ES-I3 (cell line): Measurements from ENCODE around the gene FOXO1.

Experiments used
- H3K36me3 ChIP-seq: 2 replicates; pipeline ENCODE4 v1.6.1; 2013; ENCODE audit warnings: mild to moderate bottlenecking, low read length, control low read depth, moderate library complexity; ENCODE audit not compliant: insufficient read depth
- H3K4me1 ChIP-seq: 2 replicates; pipeline ENCODE4 v1.6.1; 2013; ENCODE audit warnings: mild to moderate bottlenecking, control low read depth, low read length; ENCODE audit not compliant: insufficient read depth
- H3K9ac ChIP-seq: 2 replicates; pipeline ENCODE4 v1.6.1; 2013; ENCODE audit warnings: low read depth, mild to moderate bottlenecking, low read length, moderate library complexity
- H3K9me3 ChIP-seq: 2 replicates; pipeline ENCODE4 v1.6.1; 2013; ENCODE audit warnings: mild to moderate bottlenecking, low read length, moderate library complexity; ENCODE audit not compliant: control insufficient read depth, insufficient read depth

The FOXO1 gene

DNA sequence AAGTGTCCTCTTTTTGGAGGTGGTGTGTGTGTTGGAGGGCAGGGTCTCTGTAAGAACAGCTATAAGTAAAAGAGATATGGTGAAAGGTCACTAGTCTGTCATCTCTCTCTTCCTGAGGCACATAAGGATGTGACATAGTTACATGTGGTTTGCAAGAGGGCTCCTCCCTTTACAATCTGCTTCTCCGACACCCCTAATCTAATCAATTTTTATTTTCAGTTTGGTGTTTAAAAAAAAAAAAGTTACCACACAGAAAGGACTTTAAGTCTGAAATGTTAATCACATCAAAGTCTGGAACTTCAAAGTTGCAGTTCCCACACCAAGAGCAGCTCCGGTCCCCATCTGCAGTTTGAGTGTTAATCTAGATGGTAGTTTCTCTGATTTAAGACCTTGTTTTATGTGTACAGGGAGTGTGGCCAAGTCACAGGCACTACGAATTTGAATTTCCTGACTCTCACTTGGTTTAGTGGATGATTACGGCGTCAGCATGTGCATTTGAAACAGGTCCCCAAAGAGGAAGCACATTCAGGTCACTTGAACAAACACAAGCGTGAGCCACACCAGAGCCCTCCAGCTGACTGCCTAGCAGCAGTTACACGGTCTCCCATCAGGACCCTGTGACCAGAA, 53.1 kb downstream of the FOXO1 start:
- Histone ChIP-seq H3K9me3 (no peaks in the 10 kb centered on the region), H3K9ac (no peak overlapping the region), H3K36me3 (no peaks in the 10 kb centered on the region), H3K4me1 (peaks cover 13% of the 10 kb centered on the region)

DNA sequence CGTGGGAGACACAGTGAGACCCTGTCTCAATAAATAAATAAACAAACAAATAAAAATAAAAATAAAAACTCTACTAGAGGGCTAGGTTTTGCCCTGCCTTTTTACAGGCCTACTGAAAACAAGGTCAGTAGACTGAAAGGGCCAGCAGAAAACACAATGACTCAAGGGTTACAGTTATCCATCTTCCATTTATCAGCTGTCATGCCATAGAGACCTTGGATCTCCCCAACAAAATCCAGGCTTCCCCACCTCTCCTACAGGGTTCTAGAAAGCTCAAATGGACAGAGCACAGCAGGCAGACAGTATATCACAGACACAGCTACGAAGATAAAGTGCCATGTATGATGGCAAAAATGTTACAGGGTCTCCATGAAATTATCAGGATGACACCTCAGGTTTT, 54.4 kb downstream of the FOXO1 start:
- H3K9me3 ChIP-seq, result no peaks in the 10 kb centered on the region
- H3K4me1 ChIP-seq, result peaks cover 13% of the 10 kb centered on the region
- H3K9ac ChIP-seq, result no peak overlapping the region
- no peaks in the 10 kb centered on the region for H3K36me3 ChIP-seq

DNA sequence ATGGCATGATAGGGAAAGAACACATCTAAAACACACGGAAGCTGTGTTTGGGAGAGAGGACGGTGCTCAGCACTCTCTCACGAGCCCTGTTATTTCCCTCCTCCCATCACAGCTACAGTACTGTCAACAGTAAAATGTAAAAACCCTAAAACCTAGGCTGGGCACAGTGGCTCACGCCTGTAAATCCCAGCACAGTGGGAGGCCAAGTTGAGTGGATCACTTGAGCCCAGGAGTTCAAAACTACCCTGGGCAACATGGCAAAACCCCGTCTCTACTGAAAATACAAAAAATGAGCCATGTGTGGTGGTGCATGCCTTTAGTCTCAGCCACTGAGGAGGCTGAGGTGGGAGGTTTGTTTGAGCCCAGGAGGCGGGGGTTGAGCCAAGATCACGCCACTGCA, 54.8 kb downstream of the FOXO1 start:
- no peaks in the 10 kb centered on the region for H3K9me3 ChIP-seq
- no peaks in the 10 kb centered on the region for H3K36me3 ChIP-seq
- H3K9ac ChIP-seq, result no peak overlapping the region
- peaks cover 13% of the 10 kb centered on the region for H3K4me1 ChIP-seq

GRCh38 chr13:40611004-40611403, 55.4 kb downstream of the FOXO1 start:
- Histone ChIP-seq H3K4me1 (peaks cover 13% of the 10 kb centered on the region), H3K9ac (no peak overlapping the region), H3K9me3 (no peaks in the 10 kb centered on the region), H3K36me3 (no peaks in the 10 kb centered on the region)

DNA sequence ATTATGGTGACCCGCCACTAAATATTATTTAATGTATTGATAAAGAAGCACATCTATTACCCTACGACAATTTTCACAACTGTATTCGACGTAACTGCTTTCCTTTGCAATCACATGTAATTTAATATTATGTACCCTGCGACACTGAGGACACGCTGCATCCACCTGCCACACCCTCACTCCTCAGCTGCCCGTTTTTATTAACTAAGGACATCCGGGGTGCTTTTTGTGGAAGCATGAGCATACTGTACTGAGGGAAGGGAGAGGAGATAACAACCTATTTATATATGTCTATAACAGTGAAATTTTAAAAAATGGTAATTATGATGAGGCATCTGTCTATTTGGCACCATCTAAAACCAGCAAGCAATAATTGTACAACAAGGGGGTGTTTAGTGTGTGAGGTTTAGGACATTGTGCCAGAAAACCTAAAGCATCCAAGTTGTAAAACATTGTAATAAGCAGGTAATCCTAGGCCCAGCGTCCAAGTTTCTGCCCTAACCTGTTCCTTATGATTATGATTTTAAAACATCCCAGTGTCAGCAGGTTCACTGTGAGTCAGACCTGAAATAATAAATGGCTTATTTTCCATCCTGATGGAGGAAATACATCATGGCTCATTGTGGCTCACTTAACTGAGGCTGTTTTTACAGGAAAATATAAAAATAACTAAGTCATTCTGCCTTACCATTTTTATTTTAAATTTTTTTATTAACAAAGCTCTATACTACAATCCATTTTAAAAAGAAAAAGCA, 56.3 kb downstream of the FOXO1 start:
- Histone ChIP-seq H3K4me1 (peaks cover 13% of the 10 kb centered on the region), H3K9me3 (no peaks in the 10 kb centered on the region), H3K9ac (no peak overlapping the region), H3K36me3 (no peaks in the 10 kb centered on the region)

DNA sequence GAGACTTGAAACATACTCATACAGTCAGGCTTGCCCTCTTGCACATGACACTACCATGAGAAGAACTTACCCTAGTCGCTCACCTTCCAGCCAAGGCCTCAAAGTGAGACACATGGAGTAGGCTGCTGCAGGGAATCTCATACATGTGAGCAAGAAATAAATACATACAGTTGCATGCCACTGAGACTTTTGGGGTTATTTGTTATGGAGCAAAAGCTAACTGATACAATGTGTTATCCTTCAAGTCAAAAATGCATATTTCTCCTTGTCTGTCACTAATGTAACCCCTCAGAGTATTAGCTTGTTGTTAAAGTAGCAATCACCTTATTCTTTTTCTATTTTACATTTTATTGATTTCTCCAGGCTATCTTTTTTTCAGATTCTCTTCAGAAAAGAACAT, 58.1 kb downstream of the FOXO1 start:
- Histone ChIP-seq H3K9me3 (no peaks in the 10 kb centered on the region), H3K9ac (no peak overlapping the region), H3K36me3 (no peaks in the 10 kb centered on the region), H3K4me1 (peaks cover 13% of the 10 kb centered on the region)

DNA sequence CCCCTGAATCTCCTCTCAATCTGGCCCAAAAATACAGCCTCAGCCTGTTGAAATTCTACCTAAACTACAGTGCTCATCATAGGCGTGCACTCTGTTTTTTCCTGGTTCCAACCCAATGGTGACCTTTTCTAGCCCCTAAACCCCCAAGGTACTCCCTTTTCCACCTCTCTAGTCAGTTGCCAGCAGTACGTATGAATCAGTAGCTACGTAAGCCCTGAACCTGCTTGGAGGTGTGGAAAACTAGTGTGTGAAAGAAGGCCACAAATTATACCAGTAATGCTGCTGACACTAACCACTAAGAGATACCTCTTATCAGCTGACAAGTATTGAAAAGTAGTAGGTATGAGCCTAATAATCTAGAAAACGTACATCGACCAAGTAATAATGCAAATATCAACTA, 60.9 kb downstream of the FOXO1 start:
- no peaks in the 10 kb centered on the region for H3K36me3 ChIP-seq
- no peaks in the 10 kb centered on the region for H3K9me3 ChIP-seq
- no peaks in the 10 kb centered on the region; the same call in 1 of the 2 replicates for H3K4me1 ChIP-seq
- H3K9ac ChIP-seq, result no peak overlapping the region

DNA sequence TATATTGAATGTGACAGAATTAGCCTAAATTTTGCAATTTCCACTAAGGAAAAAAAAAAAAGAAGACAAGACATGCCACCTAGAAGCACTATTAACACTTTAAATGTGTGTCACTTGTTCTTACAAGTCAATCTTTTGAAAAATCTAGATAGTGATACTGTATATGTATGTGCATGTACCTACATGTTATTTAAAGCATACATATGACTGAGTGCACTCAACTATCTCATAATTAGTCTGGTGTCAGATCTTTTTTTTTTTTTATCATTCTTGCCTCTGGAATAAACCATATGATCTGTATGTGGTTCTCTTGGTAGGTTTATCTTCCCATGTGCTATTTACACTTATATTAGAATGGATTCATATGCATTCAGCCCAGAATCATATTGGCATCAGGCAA, 62.3 kb downstream of the FOXO1 start:
- H3K9me3 ChIP-seq, result no peaks in the 10 kb centered on the region
- H3K36me3 ChIP-seq, result no peaks in the 10 kb centered on the region
- no peak overlapping the region for H3K9ac ChIP-seq
- H3K4me1 ChIP-seq, result peaks cover 6% of the 10 kb centered on the region

GRCh38 chr13:40600149-40600751, 66.2 kb downstream of the FOXO1 start:
- no peak overlapping the region for H3K9ac ChIP-seq
- H3K4me1 ChIP-seq, result peaks cover 6% of the 10 kb centered on the region
- H3K9me3 ChIP-seq, result no peaks in the 10 kb centered on the region
- no peaks in the 10 kb centered on the region for H3K36me3 ChIP-seq

GRCh38 chr13:40599747-40600146, 66.7 kb downstream of the FOXO1 start:
- Histone ChIP-seq H3K9me3 (no peaks in the 10 kb centered on the region), H3K4me1 (peaks cover 6% of the 10 kb centered on the region), H3K9ac (no peak overlapping the region), H3K36me3 (no peaks in the 10 kb centered on the region)

GRCh38 chr13:40599124-40599523, 67.3 kb downstream of the FOXO1 start:
- Histone ChIP-seq H3K9ac (no peak overlapping the region), H3K9me3 (no peaks in the 10 kb centered on the region), H3K4me1 (peaks cover 6% of the 10 kb centered on the region), H3K36me3 (no peaks in the 10 kb centered on the region)

GRCh38 chr13:40598569-40598968, 67.9 kb downstream of the FOXO1 start:
- no peaks in the 10 kb centered on the region for H3K9me3 ChIP-seq
- no peak overlapping the region for H3K9ac ChIP-seq
- no peaks in the 10 kb centered on the region for H3K36me3 ChIP-seq
- H3K4me1 ChIP-seq, result peaks cover 6% of the 10 kb centered on the region

DNA sequence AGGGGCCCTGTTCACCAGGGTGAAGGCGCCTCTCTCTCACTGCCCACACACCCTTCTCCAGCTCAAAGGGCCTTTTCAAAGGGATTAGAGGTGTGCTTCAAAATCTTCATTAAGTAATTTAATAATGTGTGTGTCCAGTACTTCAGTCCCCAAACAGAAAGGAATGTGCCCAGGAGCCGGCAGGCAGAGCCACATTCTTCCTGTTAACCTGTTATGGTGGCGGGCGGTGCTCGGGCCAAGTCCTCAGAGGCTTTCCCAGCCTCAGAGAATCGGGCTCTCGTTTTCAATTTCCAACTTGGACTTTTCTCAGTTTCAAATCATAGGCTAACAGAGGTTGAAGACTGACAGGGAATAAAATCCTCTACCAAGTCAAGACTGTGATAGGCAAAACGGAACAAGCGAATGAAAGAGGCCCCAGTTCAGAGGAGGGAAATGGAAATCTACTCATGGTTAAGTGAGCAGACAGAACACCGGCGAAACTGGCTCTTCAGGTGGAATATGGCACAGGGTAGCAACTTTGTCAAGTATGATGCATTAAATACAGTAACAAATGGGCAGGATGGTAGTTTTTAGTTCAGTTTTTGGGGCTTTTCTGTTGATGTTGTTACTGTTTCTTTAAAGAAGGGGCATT, 68.6 kb downstream of the FOXO1 start:
- no peak overlapping the region for H3K9ac ChIP-seq
- no peaks in the 10 kb centered on the region for H3K9me3 ChIP-seq
- peaks cover 6% of the 10 kb centered on the region for H3K4me1 ChIP-seq
- H3K36me3 ChIP-seq, result no peaks in the 10 kb centered on the region

GRCh38 chr13:40596484-40596883, 70.0 kb downstream of the FOXO1 start:
- Histone ChIP-seq H3K4me1 (peaks cover 6% of the 10 kb centered on the region), H3K9me3 (no peaks in the 10 kb centered on the region), H3K36me3 (no peaks in the 10 kb centered on the region), H3K9ac (no peak overlapping the region)

DNA sequence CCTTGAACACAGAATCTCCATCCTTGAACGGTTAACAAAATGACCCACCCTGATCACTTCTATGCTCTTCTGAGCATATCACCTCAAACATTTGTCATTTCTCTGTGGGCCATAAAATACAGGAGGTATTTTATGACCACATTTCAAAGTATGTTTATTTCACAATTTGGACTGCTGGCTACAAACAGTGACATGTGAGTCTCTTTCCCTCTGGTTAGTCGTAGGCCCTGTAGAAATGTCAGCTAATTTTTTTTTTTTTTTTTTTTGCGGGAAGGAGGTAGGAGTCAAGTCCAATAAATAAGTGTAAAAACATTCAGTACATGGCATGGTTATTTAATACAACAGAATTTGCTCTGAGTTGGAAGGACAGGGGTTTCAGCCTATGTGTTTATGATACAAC, 70.7 kb downstream of the FOXO1 start:
- Histone ChIP-seq H3K9ac (no peak overlapping the region), H3K4me1 (peaks cover 6% of the 10 kb centered on the region), H3K9me3 (no peaks in the 10 kb centered on the region), H3K36me3 (no peaks in the 10 kb centered on the region)
